NCI-H1092 treated with DMSO at 0.1 percent for 48 hours (cell line): ENCODE results near the gene ROR1.

Experiments
- DNase-seq: peaks from one replicate; lab custom pipeline; 2025; lab: John Stamatoyannopoulos, UW

ROR1 gene

DNA sequence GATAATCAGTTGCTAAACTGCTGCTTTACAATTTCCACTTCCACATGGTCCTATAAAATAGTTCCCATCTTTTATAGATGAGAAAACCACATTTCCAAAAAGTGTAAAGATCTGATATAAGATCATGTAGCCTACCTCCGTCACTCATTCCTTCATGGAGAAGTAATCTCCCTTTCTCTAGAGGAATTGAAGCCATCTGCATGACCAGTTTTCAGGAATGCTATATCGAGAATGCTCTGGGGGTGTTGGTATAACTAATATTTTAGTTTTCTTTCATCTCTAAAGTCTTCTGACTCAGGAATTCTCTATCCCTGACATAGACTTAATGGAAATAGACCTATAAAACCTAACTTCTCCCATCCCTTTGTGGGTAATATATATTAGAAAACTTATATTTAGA, 256.6 kb downstream of the ROR1 start:
- no peak for DNase-seq

DNA sequence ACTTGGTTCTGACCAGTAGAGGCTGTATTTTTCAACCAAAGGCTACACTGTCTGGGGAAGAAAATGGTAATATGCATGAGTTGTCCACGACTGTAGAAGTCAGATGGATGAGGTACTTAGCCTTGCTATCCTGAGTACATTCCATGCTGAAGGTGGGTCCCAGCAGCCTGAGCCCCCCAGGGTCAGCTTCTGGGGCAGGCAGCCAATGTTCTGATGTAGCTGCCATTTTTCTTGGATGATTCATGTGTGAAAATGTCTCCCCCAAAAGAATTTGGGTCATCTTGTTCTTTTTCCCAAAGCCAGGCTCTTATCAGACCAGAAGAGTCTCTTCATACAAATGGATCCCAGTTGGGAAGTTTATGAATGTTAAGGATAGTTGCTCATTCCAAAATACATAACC, 257.4 kb downstream of the ROR1 start:
- no peak for DNase-seq

DNA sequence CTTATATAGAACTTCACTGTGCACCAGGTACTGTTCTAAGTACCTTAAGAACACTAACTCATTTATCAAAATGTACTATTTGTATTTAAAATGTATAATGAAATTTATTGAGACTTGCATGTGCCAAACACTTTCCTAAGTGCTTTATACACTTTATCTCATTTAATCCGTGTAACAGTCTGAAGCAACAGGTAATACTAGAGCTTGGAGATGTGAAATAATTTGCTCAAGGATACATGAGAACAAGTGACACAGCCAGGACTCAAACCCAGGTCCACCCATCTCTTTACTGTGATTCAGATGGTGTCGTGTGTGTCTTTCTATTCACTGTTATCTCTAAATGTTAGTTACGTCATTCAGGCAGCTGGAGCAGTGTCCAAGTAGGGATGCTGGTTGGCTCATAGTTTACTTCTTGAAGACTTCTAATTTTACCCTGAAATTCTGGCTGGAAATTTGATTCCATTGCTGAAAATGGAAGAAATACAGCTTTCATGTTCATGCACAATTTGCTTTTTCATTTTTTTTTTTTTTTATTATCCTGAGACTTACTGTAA, 259.9 kb downstream of the ROR1 start:
- no peak for DNase-seq

- DNase-seq, result no peak
Observed at GRCh38 chr1:64036549-64036948, 262.7 kb downstream of the ROR1 start.

- DNase-seq, result no peak
Observed at GRCh38 chr1:64038119-64038518, 264.3 kb downstream of the ROR1 start.

GRCh38 chr1:64038965-64039364, 265.1 kb downstream of the ROR1 start:
- DNase-seq, result no peak

GRCh38 chr1:64039390-64039926, 265.6 kb downstream of the ROR1 start:
- peak; percentile 1 for DNase-seq

DNA sequence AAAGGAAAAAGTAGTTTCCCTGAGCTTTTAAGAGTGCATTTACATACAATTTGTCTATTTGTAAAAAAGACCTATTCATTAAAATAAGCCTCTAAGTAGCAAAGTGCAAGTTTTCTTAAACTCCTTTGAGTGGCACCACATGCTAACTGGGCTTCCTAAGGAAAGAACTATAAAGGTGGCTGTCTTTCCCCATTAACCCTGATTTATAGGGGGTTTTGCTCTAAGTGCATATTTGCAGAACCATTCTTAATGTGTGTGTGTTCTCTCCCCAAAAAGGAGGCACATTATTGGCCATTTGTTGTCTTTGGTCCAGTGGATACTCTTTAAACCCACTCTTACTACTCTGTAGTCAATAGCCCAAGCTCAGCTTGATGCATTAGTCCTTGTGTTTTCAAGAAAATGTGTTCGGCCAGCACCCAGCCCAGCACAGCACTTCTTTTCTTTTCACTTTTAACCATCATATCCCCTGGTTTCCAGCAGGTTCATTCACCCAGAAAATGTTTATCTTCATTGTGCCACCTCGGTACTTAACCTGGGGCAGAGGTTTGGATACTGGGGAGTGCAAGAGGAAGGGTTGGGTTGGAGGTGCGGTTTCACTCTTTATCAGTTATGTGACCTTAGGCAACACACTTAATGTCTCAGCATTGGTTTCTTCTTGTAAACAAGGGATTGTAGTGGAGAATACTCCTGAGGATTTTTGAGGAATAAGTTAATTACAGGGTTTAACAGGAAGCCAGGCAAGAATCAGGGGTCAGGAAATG, 267.7 kb downstream of the ROR1 start:
- no peak for DNase-seq

- DNase-seq, result no peak
Observed at GRCh38 chr1:64042331-64043100, 268.7 kb downstream of the ROR1 start.

DNA sequence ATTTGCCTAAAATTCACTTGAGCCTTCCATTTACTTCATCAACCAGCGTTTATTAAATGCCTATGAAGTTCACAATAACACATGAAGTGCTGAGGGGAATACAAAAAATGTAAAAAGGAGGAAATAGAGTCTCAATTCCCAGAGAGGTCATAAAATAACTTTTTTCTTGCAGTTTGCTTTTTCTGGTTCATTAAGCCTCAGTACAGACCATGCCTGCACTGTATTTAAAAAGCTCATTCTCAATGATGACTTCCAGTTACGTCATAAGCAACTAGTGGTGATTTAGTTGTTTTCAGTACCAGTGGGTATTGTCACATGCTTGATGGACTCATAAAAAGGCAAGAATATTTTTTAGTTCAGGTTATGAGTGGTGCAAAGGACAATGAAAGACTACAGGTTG, 269.5 kb downstream of the ROR1 start:
- DNase-seq, result no peak

GRCh38 chr1:64043976-64044375, 270.2 kb downstream of the ROR1 start:
- no peak for DNase-seq

- DNase-seq, result no peak
Observed at GRCh38 chr1:64046243-64046642, 272.4 kb downstream of the ROR1 start.

DNA sequence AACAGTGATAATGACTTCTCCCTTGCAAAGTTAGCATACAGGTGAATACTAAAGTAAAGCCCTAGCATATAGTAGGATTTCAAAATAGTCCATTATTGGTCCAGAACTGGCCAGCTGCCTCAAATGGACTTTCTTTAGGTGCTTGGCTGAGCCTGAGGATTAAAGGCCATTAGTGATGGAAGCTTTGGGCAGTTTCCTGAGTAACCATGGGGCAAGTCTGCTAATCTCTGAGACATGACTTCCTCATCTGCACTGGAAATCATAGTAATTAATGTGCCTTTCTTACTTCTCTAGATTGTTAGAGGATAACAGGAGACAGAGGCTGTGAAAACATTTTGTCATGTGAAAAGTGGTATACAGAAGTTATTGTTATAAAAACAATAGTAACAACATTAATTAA, 273.1 kb downstream of the ROR1 start:
- DNase-seq, result no peak

DNA sequence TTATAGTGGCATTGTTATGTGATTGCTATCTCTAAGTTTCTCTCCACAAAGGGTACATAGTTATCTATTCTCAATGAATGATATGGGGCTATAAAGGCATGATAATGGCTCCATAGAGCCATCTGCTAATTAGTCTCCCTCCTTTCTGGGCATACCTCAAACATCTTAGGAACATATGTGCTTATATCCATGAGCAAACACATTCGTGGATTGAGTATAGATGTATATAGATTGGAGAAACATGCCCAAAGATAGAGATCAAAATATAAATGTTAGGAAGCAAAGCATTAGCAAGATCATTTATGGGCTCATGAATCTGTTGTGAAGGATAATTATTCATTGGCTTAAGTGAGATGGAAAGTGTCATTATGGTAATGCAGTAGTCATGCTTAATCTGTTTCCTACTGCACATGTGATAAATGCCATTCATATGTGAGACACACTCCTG, 273.8 kb downstream of the ROR1 start:
- no peak for DNase-seq

- no peak for DNase-seq
Observed at GRCh38 chr1:64049900-64050540, 276.2 kb downstream of the ROR1 start.

DNA sequence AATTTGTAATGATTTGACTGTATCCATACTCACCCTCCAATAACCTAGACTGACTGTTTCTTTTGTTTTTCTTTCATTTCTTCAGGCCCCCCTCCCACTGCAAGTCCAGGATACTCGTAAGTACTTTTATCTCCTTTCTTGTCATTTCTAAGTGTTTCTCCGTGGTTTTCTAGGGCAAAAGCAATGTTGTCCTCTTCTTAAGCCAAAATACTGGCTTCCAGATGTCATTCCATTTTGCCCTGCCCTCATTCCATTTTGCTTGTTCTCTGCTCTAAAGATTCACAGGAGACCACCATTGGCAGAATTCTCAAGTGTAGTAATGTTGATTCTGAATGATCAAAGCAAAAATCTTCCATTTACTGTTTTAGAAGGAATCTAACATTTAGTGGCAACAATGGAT, 276.8 kb downstream of the ROR1 start:
- DNase-seq, result no peak

- no peak for DNase-seq
Observed at GRCh38 chr1:64051796-64052195, 278.0 kb downstream of the ROR1 start.

DNA sequence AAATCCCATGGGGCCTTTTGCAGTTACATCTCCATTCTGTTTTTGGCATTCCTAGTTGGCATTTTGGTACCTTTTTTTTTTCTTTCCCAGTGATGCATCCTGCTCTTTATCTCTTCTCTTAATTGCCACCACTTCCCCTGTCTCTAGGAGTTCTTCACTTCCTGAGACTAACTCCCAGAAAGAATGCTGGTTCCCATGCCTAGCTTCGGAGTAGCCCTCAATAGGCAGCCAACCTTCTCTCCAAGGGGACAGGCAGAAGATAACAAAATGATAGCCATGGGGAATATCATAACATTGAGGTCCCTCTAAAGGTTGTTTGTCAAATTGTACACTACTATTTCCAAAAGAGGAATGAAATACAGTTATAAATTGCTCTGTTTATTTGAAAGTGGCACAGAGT, 279.0 kb downstream of the ROR1 start:
- no peak for DNase-seq

DNA sequence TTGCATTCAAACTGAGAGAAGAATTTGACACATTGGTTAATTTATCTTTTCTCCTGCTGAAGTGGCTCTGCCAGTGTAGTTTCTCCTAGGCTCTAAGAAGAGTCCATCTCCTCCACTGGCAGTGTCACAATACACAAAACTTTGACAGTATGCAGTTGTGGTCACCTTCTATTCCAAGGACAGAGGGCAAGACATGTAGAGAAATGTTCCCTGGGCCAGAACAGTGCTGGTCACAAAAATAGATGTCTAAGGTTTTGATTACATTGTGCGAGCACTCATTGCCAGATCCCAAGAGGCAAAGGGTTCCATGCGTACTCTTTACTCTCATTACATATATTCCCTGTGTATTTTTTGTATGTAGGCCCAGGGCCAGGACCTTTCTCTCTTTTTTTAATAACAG, 281.5 kb downstream of the ROR1 start:
- no peak for DNase-seq

- DNase-seq, result no peak
Observed at GRCh38 chr1:64059556-64059955, 285.7 kb downstream of the ROR1 start.

- peak; percentile 25 for DNase-seq
Observed at GRCh38 chr1:64060611-64061302, 286.9 kb downstream of the ROR1 start.
